Measurements from ENCODE around the gene OAF. TPM values are rescaled to one million over a fixed set of nuclear protein-coding genes. Genes with fewer than 3 reads are reported as not detected.

Gene OAF
- total RNA-seq, 4 donors from 2014 or later, result 31.7 to 77.1 (median 36.2) TPM

GRCh38 chr11:120184946-120185705 is 25.7 kb upstream of the OAF start:
- Histone ChIP-seq H3K4me1 (peaks cover 0 to 28% of the 10 kb centered on the region in 2 donors), H3K4me3 (replicated peaks in 1 of 3) (no peak overlapping the region), H3K9me3 (no peaks in the 10 kb centered on the region), H3K36me3 (no peaks in the 10 kb centered on the region), H3K27me3 (no peaks in the 10 kb centered on the region), H3K27ac (peak overlapping the region; percentile 39 to 56 (median 51))
- no peak for TF ChIP-seq POLR2A (IDR thresholded peaks at IDR 0.05)
- TF ChIP-seq CTCF (IDR thresholded peaks at IDR 0.05), result no peak
- WGBS, 2 donors, result 60 to 64% methylated on average over 5 to 7 of the region's 7 CpGs
- intact Hi-C loops (cut with DNase I), result no loop called here
- DNase-seq, result peak in 1 of 2 donors; percentile 18

GRCh38 chr11:120185706-120186455 is 25.0 kb upstream of the OAF start:
- 65 to 72% methylated on average over 3 of the region's 3 CpGs for WGBS, 2 donors
- TF ChIP-seq POLR2A (IDR thresholded peaks at IDR 0.05), result no peak
- TF ChIP-seq CTCF (IDR thresholded peaks at IDR 0.05), result no peak
- H3K36me3 ChIP-seq, result no peaks in the 10 kb centered on the region
- H3K9me3 ChIP-seq, result no peaks in the 10 kb centered on the region
- intact Hi-C loops (cut with DNase I), result no loop called here
- no peak for DNase-seq
- H3K27ac ChIP-seq, result peak overlapping the region; percentile 39 to 56 (median 51)
- H3K4me3 ChIP-seq (replicated peaks in 1 of 3), result no peak overlapping the region
- H3K4me1 ChIP-seq, result peaks cover 0 to 22% of the 10 kb centered on the region in 2 donors
- H3K27me3 ChIP-seq, result no peaks in the 10 kb centered on the region

GRCh38 chr11:120186456-120186773 is 24.4 kb upstream of the OAF start:
- TF ChIP-seq POLR2A (IDR thresholded peaks at IDR 0.05) (no peak), CTCF (IDR thresholded peaks at IDR 0.05) (no peak)
- H3K27me3 ChIP-seq, result no peaks in the 10 kb centered on the region
- H3K27ac ChIP-seq, result peak overlapping the region; percentile 39 to 51 (median 41)
- H3K4me1 ChIP-seq, result peaks cover 0 to 17% of the 10 kb centered on the region in 2 donors
- no peak overlapping the region for H3K4me3 ChIP-seq (replicated peaks in 1 of 3)
- no peaks in the 10 kb centered on the region for H3K9me3 ChIP-seq
- DNase-seq, result no peak
- intact Hi-C loops (cut with DNase I), result no loop called here
- no peaks in the 10 kb centered on the region for H3K36me3 ChIP-seq

- H3K4me3 ChIP-seq (replicated peaks in 1 of 3), result no peak overlapping the region
- intact Hi-C loops (cut with DNase I), result no loop called here
- no peaks in the 10 kb centered on the region for H3K36me3 ChIP-seq
- peaks cover 0 to 17% of the 10 kb centered on the region in 2 donors for H3K4me1 ChIP-seq
- DNase-seq, result no peak
- peak overlapping the region; percentile 39 to 51 (median 41) for H3K27ac ChIP-seq
- no peaks in the 10 kb centered on the region for H3K27me3 ChIP-seq
- WGBS, 2 donors, result 68 to 69% methylated on average over 17 of the region's 17 CpGs
- no peaks in the 10 kb centered on the region for H3K9me3 ChIP-seq
- TF ChIP-seq POLR2A (IDR thresholded peaks at IDR 0.05) (no peak), CTCF (IDR thresholded peaks at IDR 0.05) (no peak)
Observed at GRCh38 chr11:120186774-120187591, 23.8 kb upstream of the OAF start.
